H9 (cell line): ENCODE data around the gene DICER1. TPM values are rescaled to one million over a fixed set of nuclear protein-coding genes. Genes with fewer than 3 reads are reported as not detected.

ENCODE experiments used
- DNase-seq: peaks from one replicate; pipeline ENCODE4 v3.0.0-alpha.2; 2017
- H2AFZ ChIP-seq: one replicate; pipeline ENCODE4 v1.6.1; 2013; ENCODE audit warnings: mild to moderate bottlenecking, low read length, control low read depth, moderate library complexity
- H2AK5ac ChIP-seq: 2 replicates; pipeline ENCODE4 v1.6.1; 2013; ENCODE audit warnings: low read length, control low read depth, mixed read lengths; ENCODE audit not compliant: insufficient read length
- H2BK120ac ChIP-seq: one replicate; pipeline ENCODE4 v1.6.1; 2013; ENCODE audit warnings: low read depth, mild to moderate bottlenecking, low read length, control low read depth, inconsistent platforms; ENCODE audit not compliant: poor library complexity, severe bottlenecking
- H2BK12ac ChIP-seq: 2 replicates; pipeline ENCODE4 v1.6.1; 2013; ENCODE audit warnings: low read length, control low read depth, mixed read lengths, low read depth; ENCODE audit not compliant: insufficient read length
- H2BK15ac ChIP-seq: 2 replicates; pipeline ENCODE4 v1.6.1; 2013; ENCODE audit warnings: low read depth, low read length, control low read depth
- H2BK20ac ChIP-seq: one replicate; pipeline ENCODE4 v1.6.1; 2013; ENCODE audit warnings: low read depth, mild to moderate bottlenecking, low read length, control low read depth, inconsistent platforms; ENCODE audit not compliant: poor library complexity, severe bottlenecking
- H2BK5ac ChIP-seq: 2 replicates; pipeline ENCODE4 v1.6.1; 2013; ENCODE audit warnings: low read length, control low read depth, mixed read lengths; ENCODE audit not compliant: insufficient read length
- H3K14ac ChIP-seq: 2 replicates; pipeline ENCODE4 v1.6.1; 2013; ENCODE audit warnings: low read length, control low read depth; ENCODE audit not compliant: insufficient read depth
- H3K18ac ChIP-seq: 2 replicates; pipeline ENCODE4 v1.6.1; 2013; ENCODE audit warnings: low read depth, mild to moderate bottlenecking, mixed read lengths, low read length, control low read depth; ENCODE audit not compliant: insufficient read length
- H3K23ac ChIP-seq: 2 replicates; pipeline ENCODE4 v1.6.1; 2013; ENCODE audit warnings: low read length, control low read depth, mixed read lengths, low read depth; ENCODE audit not compliant: insufficient read length
- H3K23me2 ChIP-seq: 2 replicates; pipeline ENCODE4 v1.6.1; 2013; ENCODE audit warnings: low read depth, mild to moderate bottlenecking, mixed read lengths, low read length, control low read depth; ENCODE audit not compliant: insufficient read length, poor library complexity, severe bottlenecking
- H3K27ac ChIP-seq: 2 replicates; pipeline ENCODE4 v1.5.1; 2013; ENCODE audit warnings: low read length, control low read depth, mixed read lengths, low read depth; ENCODE audit not compliant: insufficient read length
- H3K27me3 ChIP-seq: 2 replicates; pipeline ENCODE4 v1.6.1; 2013; ENCODE audit warnings: low read length, control low read depth, inconsistent platforms; ENCODE audit not compliant: insufficient read depth
- H3K4ac ChIP-seq: 2 replicates; pipeline ENCODE4 v1.6.1; 2013; ENCODE audit warnings: low read depth, mild to moderate bottlenecking, control low read depth, inconsistent platforms, low read length, moderate library complexity
- H3K4me1 ChIP-seq: 2 replicates; pipeline ENCODE4 v1.6.1; 2013; ENCODE audit warnings: low read length, control low read depth, inconsistent platforms; ENCODE audit not compliant: insufficient read depth
- H3K4me2 ChIP-seq: 2 replicates; pipeline ENCODE4 v1.6.1; 2013; ENCODE audit warnings: low read length, control low read depth, mixed read lengths; ENCODE audit not compliant: insufficient read length, insufficient read depth
- H3K56ac ChIP-seq: 2 replicates; pipeline ENCODE4 v1.6.1; 2013; ENCODE audit warnings: low read depth, mild to moderate bottlenecking, mixed read lengths, low read length, control low read depth; ENCODE audit not compliant: insufficient read length
- H3K79me1 ChIP-seq: 2 replicates; pipeline ENCODE4 v1.6.1; 2013; ENCODE audit warnings: low read depth, mild to moderate bottlenecking, moderate library complexity, low read length, control low read depth, inconsistent platforms; ENCODE audit not compliant: insufficient read depth, poor library complexity, severe bottlenecking
- H3K79me2 ChIP-seq: 2 replicates; pipeline ENCODE4 v1.6.1; 2013; ENCODE audit warnings: low read length, control low read depth, inconsistent platforms; ENCODE audit not compliant: insufficient read depth
- H3K9ac ChIP-seq: 2 replicates; pipeline ENCODE4 v1.6.1; 2013; ENCODE audit warnings: low read length, control low read depth, mixed read lengths; ENCODE audit not compliant: insufficient read length; ENCODE audit errors: extremely low read depth
- H3K9me3 ChIP-seq: one replicate; pipeline ENCODE4 v1.6.1; 2013; ENCODE audit warnings: low read depth, low read length, inconsistent platforms; ENCODE audit not compliant: control insufficient read depth
- H3T11ph ChIP-seq: one replicate; pipeline ENCODE4 v1.6.1; 2013; ENCODE audit warnings: mild to moderate bottlenecking, low read length, control low read depth, inconsistent platforms
- H4K20me1 ChIP-seq: one replicate; pipeline ENCODE4 v1.6.1; 2013; ENCODE audit not compliant: control insufficient read depth, insufficient read length, insufficient read depth
- H4K5ac ChIP-seq: 2 replicates; pipeline ENCODE4 v1.6.1; 2013; ENCODE audit warnings: low read depth, mild to moderate bottlenecking, mixed read lengths, low read length, control low read depth; ENCODE audit not compliant: insufficient read length
- H4K8ac ChIP-seq: replicated peaks from 2 replicates; pipeline ENCODE4 v1.6.1; 2013; ENCODE audit warnings: low read length, control low read depth, mixed read lengths, low read depth; ENCODE audit not compliant: insufficient read length
- H4K91ac ChIP-seq: 2 replicates; pipeline ENCODE4 v1.6.1; 2013; ENCODE audit warnings: low read depth, mild to moderate bottlenecking, moderate library complexity, mixed read lengths, low read length, control low read depth; ENCODE audit not compliant: insufficient read length
- H3K27ac Mint-ChIP-seq, 3 experiments: 2 replicates in 2 of 3; 3 replicates in 1 of 3; pipeline ENCODE4 v1.8.0; 2020 to 2021; ENCODE audit warnings: mixed read lengths in 3 of 3, mild to moderate bottlenecking in 1 of 3, moderate library complexity in 1 of 3
- H3K27me3 Mint-ChIP-seq: 2 replicates; pipeline ENCODE4 v1.8.0; 2021; ENCODE audit warnings: low read depth, mild to moderate bottlenecking, moderate library complexity, mixed read lengths
- H3K36me3 Mint-ChIP-seq, 3 experiments: 2 replicates in 2 of 3; 3 replicates in 1 of 3; pipeline ENCODE4 v1.8.0; 2020 to 2021; ENCODE audit warnings: low read depth in 3 of 3, mixed read lengths in 3 of 3; ENCODE audit not compliant: insufficient read depth in 1 of 3
- H3K4me1 Mint-ChIP-seq, 2 experiments: 2 replicates each; pipeline ENCODE4 v1.8.0; 2020; ENCODE audit warnings: mixed read lengths in 2 of 2
- H3K4me3 Mint-ChIP-seq, 2 experiments: 2 replicates in 1 of 2; 3 replicates in 1 of 2; pipeline ENCODE4 v1.8.0; 2020 to 2021; ENCODE audit warnings: mild to moderate bottlenecking in 2 of 2, mixed read lengths in 2 of 2, moderate library complexity in 1 of 2
- H3K9me3 Mint-ChIP-seq, 2 experiments: 2 replicates in 1 of 2; 3 replicates in 1 of 2; pipeline ENCODE4 v1.8.0; 2020; ENCODE audit warnings: mild to moderate bottlenecking in 2 of 2, mixed read lengths in 2 of 2, moderate library complexity in 1 of 2
- CTCF ChIP-seq: fragments of 200-600 bp; sonication (generic); conservative IDR thresholded peaks from 3 replicates; pipeline ENCODE4 v1.8.0; 2021; ENCODE audit warnings: antibody characterized with exemption, mild to moderate bottlenecking
- WGBS: extraction: QIAGEN DNeasy Blood & Tissue Kit; methylation state at CpG from one replicate; pipeline ENCODE4 v1.1.7; 2013; ENCODE audit warnings: missing lambda C conversion rate, low lambda C conversion rate, mixed read lengths; ENCODE audit not compliant: insufficient read length; ENCODE audit errors: extremely low coverage; 5-methylcytosine and 5-hydroxymethylcytosine counted together
- total RNA-seq: library from RNA; stranded (reverse); gene quantifications from 2 replicates; pipeline ENCODE4 v1.2.1, GENCODE V29; 2021

The DICER1 gene
- total RNA-seq, 1 experiment from 2014 or later = 57.0 TPM

- no peak overlapping the region for H2BK20ac ChIP-seq
- WGBS = no CpG with 5 or more reads among the region's 7 CpGs
These were observed 102.0 kb downstream of the DICER1 start for GRCh38 chr14:95055318-95055717.

More at GRCh38 chr14:95055318-95055717, 102.0 kb downstream of the DICER1 start:
- no peak for DNase-seq
- H3K18ac ChIP-seq = no peak overlapping the region
- H3K9me3 ChIP-seq = no peaks in the 10 kb centered on the region
- no peak overlapping the region for H3K56ac ChIP-seq
- peaks cover 12% of the 10 kb centered on the region for H3K27me3 Mint-ChIP-seq
- H2BK5ac ChIP-seq = no peak overlapping the region
- H3K4me1 ChIP-seq = no peaks in the 10 kb centered on the region
- no peak overlapping the region for H3K4ac ChIP-seq
- no peak overlapping the region for H3K27ac ChIP-seq
- H3K14ac ChIP-seq = no peak overlapping the region
- no peaks in the 10 kb centered on the region for H3K36me3 Mint-ChIP-seq
- no peak overlapping the region for H2BK120ac ChIP-seq
- no peak overlapping the region for H3K4me2 ChIP-seq
- H4K91ac ChIP-seq = no peak overlapping the region
- H3K9ac ChIP-seq = no peak overlapping the region
- no peaks in the 10 kb centered on the region for H4K20me1 ChIP-seq
- H2BK12ac ChIP-seq = no peak overlapping the region
- H3K27me3 ChIP-seq = no peaks in the 10 kb centered on the region
- H3K27ac Mint-ChIP-seq = no peak overlapping the region
- H3K9me3 Mint-ChIP-seq = no peaks in the 10 kb centered on the region
- H3K79me2 ChIP-seq = no peaks in the 10 kb centered on the region
- no peaks in the 10 kb centered on the region for H3K23me2 ChIP-seq
- H2BK15ac ChIP-seq = no peak overlapping the region
- H3K23ac ChIP-seq = no peak overlapping the region
- no peak overlapping the region for H2AFZ ChIP-seq
- no peaks in the 10 kb centered on the region for H3K79me1 ChIP-seq
- peaks cover 2 to 22% of the 10 kb centered on the region in 2 experiments; a peak in 3 of 4 replicates for H3K4me1 Mint-ChIP-seq
- no peak overlapping the region for H4K8ac ChIP-seq
- no peak overlapping the region for H4K5ac ChIP-seq
- no peak overlapping the region for H3K4me3 Mint-ChIP-seq
- H2AK5ac ChIP-seq = no peak overlapping the region
- no peak for TF ChIP-seq CTCF
- no peak overlapping the region for H3T11ph ChIP-seq
